H1 (cell line): ENCODE data around the gene MRPL27. TPM values are rescaled to one million over a fixed set of nuclear protein-coding genes. Genes with fewer than 3 reads are reported as not detected.

Experiments used
- CTCF ChIA-PET: fragments of 300-600 bp; sonication (Branson Sonifier 250); formaldehyde crosslinking; loops from one replicate; lab custom pipeline; 2021; ENCODE audit not compliant: partially characterized antibody; lab: Charles Lee
- POLR2A ChIA-PET: fragments of 300-600 bp; sonication (Branson Sonifier 250); formaldehyde crosslinking; loops from one replicate; lab custom pipeline; 2021; ENCODE audit warnings: inconsistent platforms; ENCODE audit not compliant: partially characterized antibody; lab: Charles Lee
- DNase-seq, 2 experiments: peaks; one replicate each; pipeline versions ENCODE4 v3.0.0 to v3.0.0-alpha.2; 2010 to 2022; ENCODE audit warnings: low spot score in 2 of 2, low read depth in 1 of 2, mixed read lengths in 1 of 2
- FAIRE-seq: peaks from 2 replicates; lab custom pipeline; 2011; peaks lifted over from hg19 to GRCh38; lab: Jason Lieb, UNC
- H2AFZ ChIP-seq: 2 replicates; pipeline ENCODE4 v1.8.1; 2012; ENCODE audit warnings: low read length, inconsistent platforms
- H2AK5ac ChIP-seq: 2 replicates; pipeline ENCODE4 v1.6.1; 2013; ENCODE audit warnings: low read depth, low read length
- H2BK120ac ChIP-seq: replicated peaks from 2 replicates; pipeline ENCODE3; 2013; ENCODE audit warnings: low read depth, low read length, inconsistent platforms
- H2BK12ac ChIP-seq: 2 replicates; pipeline ENCODE4 v1.6.1; 2013; ENCODE audit warnings: low read depth, low read length
- H2BK15ac ChIP-seq: 2 replicates; pipeline ENCODE4 v1.6.1; 2013; ENCODE audit warnings: low read length
- H2BK20ac ChIP-seq: 2 replicates; pipeline ENCODE4 v1.6.1; 2013; ENCODE audit warnings: low read length
- H2BK5ac ChIP-seq: 2 replicates; pipeline ENCODE4 v1.6.1; 2013; ENCODE audit warnings: low read depth, low read length
- H3K14ac ChIP-seq: 2 replicates; pipeline ENCODE4 v1.6.1; 2013; ENCODE audit warnings: inconsistent platforms; ENCODE audit not compliant: insufficient read length
- H3K18ac ChIP-seq: 2 replicates; pipeline ENCODE4 v1.6.1; 2013; ENCODE audit warnings: low read length; ENCODE audit errors: extremely low read depth
- H3K23ac ChIP-seq: 2 replicates; pipeline ENCODE4 v1.6.1; 2013; ENCODE audit warnings: inconsistent platforms; ENCODE audit not compliant: insufficient read length
- H3K23me2 ChIP-seq: 2 replicates; pipeline ENCODE4 v1.6.1; 2013; ENCODE audit warnings: low read depth, low read length
- H3K27ac ChIP-seq: 2 replicates; pipeline ENCODE4 v1.6.1; 2011; ENCODE audit warnings: low read depth, low read length, inconsistent platforms
- H3K27me3 ChIP-seq, 4 experiments: replicated peaks in 1 of 4; 1 replicate in 1 of 4; 2 replicates in 3 of 4; pipeline versions ENCODE4 v1.6.1 to v1.8.1; 2011 to 2013; ENCODE audit warnings: low read length in 3 of 4, mild to moderate bottlenecking in 3 of 4, inconsistent platforms in 2 of 4, mixed read lengths in 2 of 4, moderate library complexity in 1 of 4; ENCODE audit not compliant: control insufficient read depth in 3 of 4, insufficient read depth in 3 of 4; ENCODE audit errors: extremely low read depth in 1 of 4
- H3K36me3 ChIP-seq, 4 experiments: 2 replicates each; pipeline versions ENCODE4 v1.6.1 to v1.8.1; 2011 to 2013; ENCODE audit warnings: mild to moderate bottlenecking in 4 of 4, low read length in 3 of 4, moderate library complexity in 2 of 4, control low read depth in 1 of 4, inconsistent platforms in 1 of 4; ENCODE audit not compliant: insufficient read depth in 4 of 4, control insufficient read depth in 2 of 4
- H3K4ac ChIP-seq: replicated peaks from 2 replicates; pipeline ENCODE3; 2013; ENCODE audit warnings: low read length, low read depth, mixed read lengths, inconsistent platforms; ENCODE audit not compliant: insufficient read length
- H3K4me1 ChIP-seq, 4 experiments: replicated peaks in 1 of 4; 1 replicate in 1 of 4; 2 replicates in 3 of 4; pipeline versions ENCODE4 v1.6.1 to v1.8.1; 2011 to 2013; ENCODE audit warnings: low read length in 3 of 4, inconsistent platforms in 2 of 4, mixed read lengths in 1 of 4; ENCODE audit not compliant: insufficient read depth in 4 of 4, control insufficient read depth in 3 of 4
- H3K4me2 ChIP-seq, 2 experiments: 2 replicates each; pipeline versions ENCODE4 v1.6.1 to v1.8.1; 2011 to 2013; ENCODE audit warnings: low read depth in 2 of 2, low read length in 2 of 2, control low read depth in 1 of 2, inconsistent platforms in 1 of 2, mild to moderate bottlenecking in 1 of 2; ENCODE audit not compliant: insufficient read depth in 1 of 2
- H3K4me3 ChIP-seq, 4 experiments: fragments of 200-600, 300-600 bp in 1 of 4; sonication (generic), shearing (Covaris generic), sonication (Bioruptor Twin) in 1 of 4; 2 replicates each; pipeline versions ENCODE4 v1.5.1 to v1.8.1; 2011 to 2016; ENCODE audit warnings: low read length in 4 of 4, low read depth in 3 of 4, control low read depth in 2 of 4, inconsistent platforms in 2 of 4, mild to moderate bottlenecking in 2 of 4, mixed read lengths in 1 of 4, moderate library complexity in 1 of 4; ENCODE audit not compliant: insufficient read depth in 2 of 4; ENCODE audit errors: extremely low read depth in 1 of 4
- H3K56ac ChIP-seq: replicated peaks from 2 replicates; pipeline ENCODE3; 2013; ENCODE audit warnings: low read depth, mild to moderate bottlenecking, mixed read lengths, low read length, inconsistent platforms; ENCODE audit not compliant: insufficient read length
- H3K79me1 ChIP-seq: 2 replicates; pipeline ENCODE4 v1.6.1; 2013; ENCODE audit warnings: low read depth, low read length, control low read depth
- H3K79me2 ChIP-seq, 2 experiments: 2 replicates each; pipeline versions ENCODE4 v1.6.1 to v1.8.1; 2012 to 2013; ENCODE audit warnings: low read length in 2 of 2, mild to moderate bottlenecking in 2 of 2, inconsistent platforms in 1 of 2; ENCODE audit not compliant: insufficient read depth in 2 of 2, control insufficient read depth in 1 of 2
- H3K9ac ChIP-seq, 4 experiments: replicated peaks in 1 of 4; 1 replicate in 1 of 4; 2 replicates in 3 of 4; pipeline versions ENCODE4 v1.6.1 to v1.8.1; 2011 to 2013; ENCODE audit warnings: low read depth in 3 of 4, low read length in 3 of 4, control low read depth in 2 of 4, mild to moderate bottlenecking in 2 of 4, moderate library complexity in 2 of 4, inconsistent platforms in 1 of 4; ENCODE audit errors: extremely low read depth in 1 of 4
- H3K9me3 ChIP-seq, 2 experiments: 2 replicates each; pipeline versions ENCODE4 v1.6.1 to v1.8.1; 2012 to 2013; ENCODE audit warnings: mild to moderate bottlenecking in 2 of 2, moderate library complexity in 2 of 2, control low read depth in 1 of 2, inconsistent platforms in 1 of 2, low read depth in 1 of 2, low read length in 1 of 2, mixed read lengths in 1 of 2; ENCODE audit not compliant: insufficient read depth in 2 of 2
- H4K20me1 ChIP-seq, 2 experiments: replicated peaks in 1 of 2; 2 replicates each; pipeline versions ENCODE3 to v1.8.1; 2011 to 2013; ENCODE audit warnings: inconsistent platforms in 2 of 2, low read length in 2 of 2, mild to moderate bottlenecking in 1 of 2; ENCODE audit not compliant: insufficient read depth in 2 of 2, control insufficient read depth in 1 of 2
- H4K5ac ChIP-seq: 2 replicates; pipeline ENCODE4 v1.6.1; 2013; ENCODE audit warnings: low read length, low read depth, mixed read lengths, inconsistent platforms; ENCODE audit not compliant: insufficient read length
- H4K8ac ChIP-seq: 2 replicates; pipeline ENCODE4 v1.8.0; 2013; ENCODE audit warnings: mild to moderate bottlenecking, moderate library complexity, low read length, inconsistent platforms; ENCODE audit not compliant: insufficient read depth; ENCODE audit errors: extremely low read depth
- H4K91ac ChIP-seq: replicated peaks from 2 replicates; pipeline ENCODE3; 2013; ENCODE audit warnings: low read length, mixed read lengths, inconsistent platforms; ENCODE audit not compliant: insufficient read length
- CEBPB ChIP-seq: IDR thresholded peaks from 2 replicates; pipeline ENCODE4 v1.6.1; 2012; ENCODE audit warnings: low read depth, low read length
- CHD2 ChIP-seq: IDR thresholded peaks from 2 replicates; pipeline ENCODE4 v1.6.1; 2012; ENCODE audit warnings: low read length, improper control_type of control experiment
- CREB1 ChIP-seq: IDR thresholded peaks from 2 replicates; pipeline ENCODE4 v1.6.1; 2012; ENCODE audit warnings: inconsistent platforms
- HDAC6 ChIP-seq: IDR thresholded peaks from one replicate; pipeline ENCODE4 v1.7.1; 2012; ENCODE audit warnings: low read depth, mild to moderate bottlenecking, inconsistent platforms, low read length, moderate library complexity
- POLR2A ChIP-seq, 2 experiments: IDR thresholded peaks; 1 replicate in 1 of 2; 2 replicates in 1 of 2; pipeline ENCODE4 v1.6.1; 2011; ENCODE audit warnings: low read depth in 2 of 2, low read length in 2 of 2, mild to moderate bottlenecking in 2 of 2; ENCODE audit errors: control extremely low read depth in 1 of 2
- RBBP5 ChIP-seq: IDR thresholded peaks from 2 replicates; pipeline ENCODE4 v1.7.1; 2012; ENCODE audit warnings: low read depth, mild to moderate bottlenecking, inconsistent platforms, low read length, moderate library complexity, borderline replicate concordance
- SIX5 ChIP-seq: IDR thresholded peaks from 2 replicates; pipeline ENCODE4 v1.6.1; 2011; ENCODE audit warnings: mild to moderate bottlenecking, low read depth, low read length
- SP4 ChIP-seq: IDR thresholded peaks from 2 replicates; pipeline ENCODE4 v1.6.1; 2012; ENCODE audit warnings: low read length, inconsistent platforms
- SRF ChIP-seq: IDR thresholded peaks from 2 replicates; pipeline ENCODE4 v1.6.1; 2011; ENCODE audit warnings: mild to moderate bottlenecking, low read depth, low read length, moderate library complexity
- TAF1 ChIP-seq: IDR thresholded peaks from 2 replicates; pipeline ENCODE4 v1.6.1; 2011; ENCODE audit warnings: mild to moderate bottlenecking, low read depth, low read length
- TAF7 ChIP-seq: optimal IDR thresholded peaks from 2 replicates; pipeline ENCODE3; 2011; ENCODE audit warnings: low read depth, mild to moderate bottlenecking, inconsistent platforms, low read length, moderate library complexity, borderline replicate concordance
- TBP ChIP-seq: IDR thresholded peaks from 2 replicates; pipeline ENCODE4 v1.6.1; 2011; ENCODE audit warnings: low read depth, low read length, improper control_type of control experiment
- ZNF274 ChIP-seq: IDR thresholded peaks from 2 replicates; pipeline ENCODE4 v1.7.0; 2012; ENCODE audit warnings: low read length, borderline replicate concordance; ENCODE audit errors: extremely low read depth
- WGBS, 2 experiments: shearing (Covaris generic) in 1 of 2; methylation state at CpG; one replicate each; pipeline versions ENCODE4 v1.1.6 to v1.1.7; 2013 to 2015; ENCODE audit warnings: low lambda C conversion rate in 2 of 2, mixed read lengths in 2 of 2, inconsistent platforms in 1 of 2, low coverage in 1 of 2, missing lambda C conversion rate in 1 of 2; ENCODE audit not compliant: insufficient replicate concordance in 2 of 2, insufficient coverage in 1 of 2, insufficient read length in 1 of 2; ENCODE audit errors: extremely low coverage in 1 of 2, missing lambda C conversion rate in 1 of 2; 5-methylcytosine and 5-hydroxymethylcytosine counted together
- polyA plus RNA-seq, 7 experiments: library from polyadenylated mRNA; depleted of rRNA in 3 of 7; stranded (reverse) in 5 of 7; unstranded in 2 of 7; fragments of >200 nt in 5 of 7; fragments of 200-250 nt in 2 of 7; gene quantifications; 1 replicate in 5 of 7; 2 replicates in 1 of 7; 4 replicates in 1 of 7; pipeline versions ENCODE4 v1.2.1 to v1.2.3, GENCODE V29; 2011 to 2013; ENCODE audit warnings: missing spikeins in 2 of 7, mixed read lengths in 2 of 7
- total RNA-seq: library from RNA; stranded (reverse); fragmentation: NEBNext Ultra II Directional; extraction: Animal tissue kit (Norgen Biotek cat#: 25700); gene quantifications from 2 replicates; pipeline ENCODE4 v1.2.1, GENCODE V29; 2021

Gene MRPL27
- total and polyA plus RNA-seq, 2 of the 8 experiments (the other 6 are each of a cell fraction or from before 2014, with no cell fraction given): 75.6 to 135 TPM

GRCh38 chr17:50407921-50408320 lies 34.9 kb upstream of the MRPL27 start:
- TF ChIP-seq TBP (no peak), CHD2 (no peak), SRF (no peak), CREB1 (no peak), POLR2A (IDR thresholded peaks at IDR 0.05; ENCODE audit: control extremely low read depth in 1 of 2, low read depth in 2 of 2, low read length in 2 of 2) (no peak), CEBPB (no peak), SP4 (no peak), ZNF274 (no peak), TAF1 (no peak), HDAC6 (no peak), TAF7 (no peak), SIX5 (no peak), RBBP5 (no peak)
- TF ChIP-seq, all 59 proteins: peak for 0
- Histone ChIP-seq H3K23me2 (no peaks in the 10 kb centered on the region), H4K5ac (no peak overlapping the region), H2BK20ac (no peak overlapping the region), H2BK5ac (no peak overlapping the region), H2BK12ac (no peak overlapping the region), H3K4me1 (peaks cover 0 to under 1% (median 0%) of the 10 kb centered on the region in 4 experiments; a peak in 1 of 7 replicates), H2BK15ac (no peak overlapping the region), H2AFZ (no peak overlapping the region), H3K27ac (no peak overlapping the region), H3K4me3 (no peak overlapping the region), H3K18ac (no peak overlapping the region), H3K9me3 (no peaks in the 10 kb centered on the region), H3K14ac (no peak overlapping the region), H3K56ac (no peak overlapping the region), H2BK120ac (no peak overlapping the region), H4K91ac (no peak overlapping the region), H4K20me1 (no peaks in the 10 kb centered on the region), H3K9ac (no peak overlapping the region), H3K79me1 (no peaks in the 10 kb centered on the region), H3K36me3 (no peaks in the 10 kb centered on the region), H3K23ac (no peak overlapping the region), H3K4me2 (no peak overlapping the region), H3K27me3 (no peaks in the 10 kb centered on the region; a peak in 2 of 7 replicates), H3K4ac (no peak overlapping the region), H4K8ac (no peak overlapping the region), H2AK5ac (no peak overlapping the region), H3K79me2 (no peaks in the 10 kb centered on the region)
- 67% methylated on average over 4 of the region's 4 CpGs; no CpG with 5 or more reads in 1 of the 2 experiments for WGBS, 2 experiments
- DNase-seq (no peak), FAIRE-seq (no peak)
- ChIA-PET CTCF (interaction anchor here (5.5 kb wide), 1 partner anchor 11 kb away, joined by 32 read pairs; the partner anchor contains the start of gene LRRC59), POLR2A (interaction anchor here (0.6 kb wide), 1 partner anchor 103 kb away, joined by 3 read pairs; no protein-coding TSS in a partner anchor)
